HepG2 (cell line): ENCODE data around the gene RNF8. TPM values are rescaled to one million over a fixed set of nuclear protein-coding genes. Genes with fewer than 3 reads are reported as not detected.

ENCODE experiments used
- ATAC-seq: fragments of 200-7000 bp; cut with Tn5 transposase; 3 replicates; pipeline ENCODE4 v1.9.1; 2020; ENCODE audit warnings: mild to moderate bottlenecking, moderate library complexity
- BruUV-seq: library from RNA; stranded (reverse); fragments of 400-500 nt; replicated peaks from 2 replicates; lab custom pipeline; 2021; lab: Mats Ljungman, UMichigan
- CTCF ChIA-PET: fragments of 300-600 bp; formaldehyde crosslinking; extraction: SDS; loops from one replicate; lab custom pipeline; 2021; ENCODE audit warnings: low total read pairs, inconsistent platforms, low intra/inter-chr PET ratio; lab: Yijun Ruan, JAX
- POLR2A ChIA-PET: fragments of 350-600 bp; sonication (Branson Sonifier 250); formaldehyde crosslinking; loops from one replicate; lab custom pipeline; 2020; ENCODE audit warnings: antibody characterized with exemption, inconsistent platforms; lab: Yijun Ruan, JAX
- DNase-seq: peaks from one replicate; pipeline ENCODE4 v3.0.0-alpha.2; 2015; ENCODE audit warnings: low spot score
- FAIRE-seq: peaks from 3 replicates; lab custom pipeline; 2011; peaks lifted over from hg19 to GRCh38; lab: Jason Lieb, UNC
- H2AFZ ChIP-seq: one replicate; pipeline ENCODE4 v1.6.1; 2011; ENCODE audit warnings: low read length, inconsistent platforms
- H3K27ac ChIP-seq: fragments of 300-600 bp; 3 replicates; pipeline ENCODE4 v1.8.0; 2011; ENCODE audit warnings: mixed run types, mild to moderate bottlenecking, mixed read lengths, low read length, inconsistent platforms; ENCODE audit not compliant: insufficient read depth; ENCODE audit errors: extremely low read length
- H3K27me3 ChIP-seq, 2 experiments: fragments of 200-600 bp in 1 of 2; 2 replicates in 1 of 2; 3 replicates in 1 of 2; pipeline versions ENCODE4 v1.6.0 to v1.8.0; 2011; ENCODE audit warnings: low read length in 2 of 2, mild to moderate bottlenecking in 2 of 2, moderate library complexity in 2 of 2, inconsistent platforms in 1 of 2; ENCODE audit not compliant: insufficient read depth in 2 of 2, control insufficient read depth in 1 of 2
- H3K36me3 ChIP-seq, 2 experiments: fragments of 200-600 bp in 1 of 2; replicated peaks in 1 of 2; 2 replicates in 1 of 2; 3 replicates in 1 of 2; pipeline versions ENCODE4 v1.5.1 to v1.8.0; 2011; ENCODE audit warnings: low read length in 2 of 2, inconsistent platforms in 1 of 2; ENCODE audit not compliant: insufficient read depth in 2 of 2, control insufficient read depth in 1 of 2
- H3K4me1 ChIP-seq: 2 replicates; pipeline ENCODE4 v1.5.1; 2012; ENCODE audit warnings: low read length, inconsistent platforms; ENCODE audit not compliant: insufficient read depth
- H3K4me2 ChIP-seq: 2 replicates; pipeline ENCODE4 v1.6.0; 2011; ENCODE audit warnings: low read depth, low read length, inconsistent platforms
- H3K4me3 ChIP-seq, 3 experiments: fragments of 200-600 bp in 1 of 3; sonication (generic), shearing (Covaris generic) in 1 of 3; replicated peaks in 1 of 3; 2 replicates each; pipeline ENCODE4 v1.5.1; 2011 to 2016; ENCODE audit warnings: low read length in 3 of 3, inconsistent platforms in 2 of 3, low read depth in 2 of 3, mild to moderate bottlenecking in 2 of 3, control low read depth in 1 of 3, mixed read lengths in 1 of 3; ENCODE audit not compliant: insufficient read depth in 1 of 3
- H3K79me2 ChIP-seq: one replicate; pipeline ENCODE4 v1.6.1; 2011; ENCODE audit warnings: low read length, inconsistent platforms; ENCODE audit not compliant: insufficient read depth
- H3K9ac ChIP-seq: 2 replicates; pipeline ENCODE4 v1.6.0; 2011; ENCODE audit warnings: mild to moderate bottlenecking, low read depth, low read length, inconsistent platforms; ENCODE audit not compliant: insufficient read depth
- H3K9me3 ChIP-seq: 2 replicates; pipeline ENCODE4 v1.5.1; 2012; ENCODE audit warnings: mild to moderate bottlenecking, low read length
- H4K20me1 ChIP-seq: 2 replicates; pipeline ENCODE4 v1.6.0; 2011; ENCODE audit warnings: inconsistent platforms, mild to moderate bottlenecking, low read length, moderate library complexity; ENCODE audit not compliant: insufficient read depth
- GABPB1 ChIP-seq: IDR thresholded peaks from 2 replicates; pipeline ENCODE4 v1.6.1; 2016; ENCODE audit warnings: mild to moderate bottlenecking, missing genetic modification reagents, moderate library complexity, missing compliant biosample characterization
- NCOA5 ChIP-seq: sonication (generic); formaldehyde crosslinking; IDR thresholded peaks from 2 replicates; pipeline ENCODE4 v1.4.0; 2020; ENCODE audit warnings: missing genetic modification reagents
- PREB ChIP-seq: sonication (generic); formaldehyde crosslinking; IDR thresholded peaks from 2 replicates; pipeline ENCODE4 v1.4.0; 2020; ENCODE audit warnings: missing genetic modification reagents
- PRMT3 ChIP-seq: sonication (generic); formaldehyde crosslinking; IDR thresholded peaks from 2 replicates; pipeline ENCODE4 v1.8.1; 2022; ENCODE audit warnings: low read depth, mild to moderate bottlenecking, moderate library complexity, missing genetic modification reagents, borderline replicate concordance
- RXRA ChIP-seq: sonication (generic); formaldehyde crosslinking; IDR thresholded peaks from 2 replicates; pipeline ENCODE4 v1.5.1; 2020; ENCODE audit warnings: missing genetic modification reagents
- SETDB1 ChIP-seq: sonication (generic); formaldehyde crosslinking; IDR thresholded peaks from 2 replicates; pipeline ENCODE4 v1.5.1; 2020; ENCODE audit warnings: missing genetic modification reagents, mild to moderate bottlenecking, borderline replicate concordance
- SMC3 ChIP-seq: IDR thresholded peaks from 2 replicates; pipeline ENCODE4 v1.6.1; 2011; ENCODE audit warnings: low read length, improper control_type of control experiment
- TFAP4 ChIP-seq: sonication (generic); IDR thresholded peaks from 2 replicates; pipeline ENCODE4 v1.6.1; 2016; ENCODE audit warnings: low read depth, borderline replicate concordance
- THYN1 ChIP-seq: sonication (generic); formaldehyde crosslinking; IDR thresholded peaks from 2 replicates; pipeline ENCODE4 v1.8.1; 2023; ENCODE audit warnings: low read depth, mild to moderate bottlenecking, moderate library complexity, missing genetic modification reagents, borderline replicate concordance
- ZNF281 ChIP-seq: sonication (generic); formaldehyde crosslinking; IDR thresholded peaks from 2 replicates; pipeline ENCODE4 v1.4.0; 2020; ENCODE audit warnings: missing genetic modification reagents, borderline replicate concordance
- ZNF362 ChIP-seq: sonication (generic); formaldehyde crosslinking; IDR thresholded peaks from 2 replicates; pipeline ENCODE4 v1.4.0; 2020; ENCODE audit warnings: missing genetic modification reagents, mild to moderate bottlenecking, borderline replicate concordance
- ZNF552 ChIP-seq: sonication (generic); formaldehyde crosslinking; IDR thresholded peaks from 2 replicates; pipeline ENCODE4 v1.9.0; 2022; ENCODE audit warnings: missing genetic modification reagents, mild to moderate bottlenecking, borderline replicate concordance
- WGBS: methylation state at CpG from one replicate; pipeline ENCODE4 v1.1.6; 2017; ENCODE audit warnings: low lambda C conversion rate; 5-methylcytosine and 5-hydroxymethylcytosine counted together
- in situ Hi-C: cut with HindIII; loops from 2 replicates; pipeline ENCODE4 v1.10.0; 2017; ENCODE audit warnings: low pct_unique_long_range_greater_than_20kb; ENCODE audit not compliant: extremely low pct_ligation_motif_present
- intact Hi-C: fragments of 100-400 bp; cut with micrococcal nuclease; formaldehyde crosslinking; loops from one replicate; pipeline ENCODE4 v1.10.0; 2022; ENCODE audit not compliant: unreplicated experiment
- polyA plus RNA-seq, 8 experiments: library from polyadenylated mRNA; depleted of rRNA in 3 of 8; stranded (reverse) in 7 of 8; unstranded in 1 of 8; fragments of >200 nt; fragmentation: Illumina TruSeq in 4 of 8; extraction: Trizol in 4 of 8; gene quantifications; 2 replicates each; pipeline versions ENCODE4 v1.2.1 to v1.2.3, GENCODE V29; 2011 to 2016; ENCODE audit warnings: low read depth in 4 of 8, missing spikeins in 1 of 8, mixed read lengths in 1 of 8; ENCODE audit not compliant: insufficient read depth in 1 of 8
- total RNA-seq, 5 experiments: library from RNA; depleted of rRNA; stranded (reverse); fragments of >200 nt; fragmentation: Illumina TruSeq; extraction: Trizol; gene quantifications; 2 replicates each; pipeline ENCODE4 v1.2.3, GENCODE V29; 2016; ENCODE audit warnings: low read depth in 1 of 5
- TF ChIP-seq, protein P1 (sequence below): sonication (generic); formaldehyde crosslinking; IDR thresholded peaks from 2 replicates; pipeline ENCODE4 v1.5.0; 2020; ENCODE audit warnings: missing genetic modification reagents, mild to moderate bottlenecking, borderline replicate concordance

RNF8 gene
- total and polyA plus RNA-seq, 2 of the 13 experiments (the other 11 are each of a cell fraction or from before 2014, with no cell fraction given): 21.8 to 47.6 TPM

DNA sequence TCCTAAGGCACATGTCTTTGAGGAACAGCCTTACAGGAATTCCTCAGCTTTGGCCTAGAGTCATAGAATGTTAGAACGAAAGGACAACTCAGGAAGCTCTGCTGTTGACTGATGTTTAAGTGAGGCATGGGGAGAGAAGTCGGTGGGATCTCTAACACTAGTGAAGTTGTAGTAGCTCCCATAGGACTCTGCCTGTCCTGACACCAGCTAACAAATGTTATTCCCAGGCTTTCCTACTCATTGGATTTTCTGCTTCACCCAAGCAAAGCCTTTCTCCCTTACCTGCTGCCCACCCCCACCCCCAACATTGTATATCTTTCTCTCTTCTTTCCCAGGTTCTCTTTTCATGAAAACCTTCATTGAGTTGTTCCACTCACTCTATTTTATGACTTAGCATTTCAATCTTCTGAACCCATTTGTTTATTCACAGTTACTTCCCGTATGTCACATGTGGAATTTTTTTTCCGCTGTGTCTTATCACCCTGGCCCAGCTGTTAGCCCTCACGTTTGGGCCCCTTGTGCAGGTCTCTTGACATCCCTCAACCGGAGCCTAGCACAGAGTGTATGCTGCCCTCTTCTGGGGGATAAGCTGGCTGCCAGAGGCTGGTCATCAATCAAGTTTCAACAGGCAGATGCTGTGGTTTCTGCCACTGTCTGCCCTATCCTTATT is 39.2 kb upstream of the RNF8 start (continued):
- peak; percentile 23; the same call in 1 of the 2 replicates for TF ChIP-seq TFAP4
- TF ChIP-seq SMC3: peak; percentile 42; the same call in 1 of the 2 replicates

GRCh38 chr6:37315157-37315515 is 38.6 kb upstream of the RNF8 start:
- intact Hi-C loops: loop anchor here (2.0 kb wide), 1 partner anchor 56 kb away; the partner anchor contains the start of gene TMEM217
- BruUV-seq: no TSS peak
- Histone ChIP-seq H3K79me2 (no peaks in the 10 kb centered on the region), H3K36me3 (peaks cover 32 to 76% of the 10 kb centered on the region in 2 experiments), H3K4me2 (no peak overlapping the region), H3K27ac (no peak overlapping the region), H2AFZ (no peak overlapping the region), H3K9ac (no peak overlapping the region), H3K9me3 (no peaks in the 10 kb centered on the region), H3K4me3 (no peak overlapping the region), H4K20me1 (no peaks in the 10 kb centered on the region), H3K4me1 (no peaks in the 10 kb centered on the region), H3K27me3 (no peaks in the 10 kb centered on the region)
- POLR2A ChIA-PET: no interaction called here
- 92% methylated on average over 7 of the region's 7 CpGs for WGBS
- CTCF ChIA-PET: interaction anchor here (1.0 to 1.6 kb wide), 2 partner anchors 11 to 296 kb away, joined by 3 to 7 read pairs; no protein-coding TSS in a partner anchor
- in situ Hi-C loops: no loop called here
- ATAC-seq (no peak), FAIRE-seq (no peak), DNase-seq (no peak)
- TF ChIP-seq, protein P1, sequence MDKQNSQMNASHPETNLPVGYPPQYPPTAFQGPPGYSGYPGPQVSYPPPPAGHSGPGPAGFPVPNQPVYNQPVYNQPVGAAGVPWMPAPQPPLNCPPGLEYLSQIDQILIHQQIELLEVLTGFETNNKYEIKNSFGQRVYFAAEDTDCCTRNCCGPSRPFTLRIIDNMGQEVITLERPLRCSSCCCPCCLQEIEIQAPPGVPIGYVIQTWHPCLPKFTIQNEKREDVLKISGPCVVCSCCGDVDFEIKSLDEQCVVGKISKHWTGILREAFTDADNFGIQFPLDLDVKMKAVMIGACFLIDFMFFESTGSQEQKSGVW (CRISPR knock-in tag): no peak
- no peak for TF ChIP-seq ZNF552 (CRISPR knock-in tag)
- TF ChIP-seq PRMT3 (CRISPR knock-in tag): no peak
- no peak for TF ChIP-seq RXRA
- TF ChIP-seq ZNF362 (CRISPR knock-in tag): no peak
- no peak for TF ChIP-seq SETDB1
- TF ChIP-seq PREB (CRISPR knock-in tag): no peak
- TF ChIP-seq GABPB1 (CRISPR knock-in tag): no peak
- TF ChIP-seq THYN1: no peak
- TF ChIP-seq NCOA5: no peak
- TF ChIP-seq ZNF281 (CRISPR knock-in tag): no peak
